ENCODE measurements around the gene ECSCR. TPM values are rescaled to one million over a fixed set of nuclear protein-coding genes. Genes with fewer than 3 reads are reported as not detected.
A peak's percentile ranks its signal among the peaks of the same experiment; 100 is the strongest.

Gene ECSCR
- total and polyA plus RNA-seq, 10 of the 15 experiments (the other 5 are each of a cell fraction or from before 2014, with no cell fraction given), result 0.15 to 0.83 (median 0.23) TPM; not detected in 3

DNA sequence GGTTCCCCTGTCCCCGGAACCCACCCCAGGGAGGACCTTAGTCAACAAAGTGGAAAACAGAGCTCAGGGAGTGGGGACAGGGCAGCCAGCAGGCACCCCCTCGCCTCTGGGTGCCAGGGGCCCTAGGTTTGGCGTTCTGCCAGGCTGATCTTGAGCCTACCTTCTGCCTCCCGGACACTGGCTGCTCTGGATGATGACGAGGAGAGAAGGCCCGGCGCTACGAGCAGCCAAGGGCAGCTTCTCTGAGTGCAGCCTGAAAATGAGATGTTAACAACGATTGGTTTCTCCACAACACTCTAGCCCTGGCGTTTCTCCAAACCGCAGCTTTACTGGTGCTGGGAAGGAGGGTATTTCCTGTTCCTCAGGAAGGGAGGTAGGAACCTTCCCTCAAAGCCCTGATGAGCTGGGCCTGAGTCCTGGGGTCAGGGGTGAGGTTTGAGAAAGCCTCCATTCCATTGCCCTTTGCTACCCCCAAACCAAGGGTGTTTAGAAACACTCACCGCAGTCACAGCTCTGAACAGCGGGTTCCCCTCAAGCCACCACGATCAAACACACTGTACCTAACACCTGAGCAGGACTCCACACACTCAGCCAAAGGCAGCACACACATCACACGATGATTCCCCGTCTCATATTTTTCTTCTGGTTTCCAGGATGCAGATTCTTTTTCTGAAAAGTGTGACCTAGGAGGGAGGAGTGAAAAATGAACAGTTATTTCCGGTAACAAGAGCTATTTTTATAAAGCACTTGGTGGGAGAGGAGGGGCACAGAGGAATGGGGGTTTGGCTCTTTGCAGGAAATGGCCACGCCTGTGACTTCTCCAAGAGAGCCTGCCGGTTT, 19.7 kb upstream of the ECSCR start, which contains the start of gene STING1 (continued):
- TF ChIP-seq, protein P1, sequence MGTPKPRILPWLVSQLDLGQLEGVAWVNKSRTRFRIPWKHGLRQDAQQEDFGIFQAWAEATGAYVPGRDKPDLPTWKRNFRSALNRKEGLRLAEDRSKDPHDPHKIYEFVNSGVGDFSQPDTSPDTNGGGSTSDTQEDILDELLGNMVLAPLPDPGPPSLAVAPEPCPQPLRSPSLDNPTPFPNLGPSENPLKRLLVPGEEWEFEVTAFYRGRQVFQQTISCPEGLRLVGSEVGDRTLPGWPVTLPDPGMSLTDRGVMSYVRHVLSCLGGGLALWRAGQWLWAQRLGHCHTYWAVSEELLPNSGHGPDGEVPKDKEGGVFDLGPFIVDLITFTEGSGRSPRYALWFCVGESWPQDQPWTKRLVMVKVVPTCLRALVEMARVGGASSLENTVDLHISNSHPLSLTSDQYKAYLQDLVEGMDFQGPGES (IDR thresholded peaks at IDR 0.05), result no peak
- TF ChIP-seq MTA3 (IDR thresholded peaks at IDR 0.05; ENCODE audit: borderline replicate concordance, low read length) (no peak), BHLHE40 (IDR thresholded peaks at IDR 0.05; ENCODE audit: borderline replicate concordance in 1 of 2, low read depth in 2 of 2, low read length in 1 of 2) (no peak; a peak in 1 of 4 replicates), ZNF384 (IDR thresholded peaks at IDR 0.05; ENCODE audit: borderline replicate concordance, low read depth, low read length) (no peak), SUZ12 (IDR thresholded peaks at IDR 0.05; ENCODE audit: unreplicated experiment) (no peak), IKZF2 (IDR thresholded peaks at IDR 0.05) (peak; percentile 60 to 68; a peak in 2 of 4 replicates), ATF7 (IDR thresholded peaks at IDR 0.05; ENCODE audit: low read depth) (0 out of 2 replicates have a peak, but pooled peaks have one; percentile 12), MYB (IDR thresholded peaks at IDR 0.05; ENCODE audit: borderline replicate concordance, low read depth, low read length) (no peak), RBBP5 (conservative IDR thresholded peaks at IDR 0.05) (no peak), DPF2 (IDR thresholded peaks at IDR 0.05) (peak; percentile 49; the same call in 1 of the 2 replicates), POLR2A (IDR thresholded peaks at IDR 0.05; ENCODE audit: low read depth, low read length) (peak; percentile 29), JUNB (IDR thresholded peaks at IDR 0.05) (no peak)
- TF ChIP-seq, protein P2, sequence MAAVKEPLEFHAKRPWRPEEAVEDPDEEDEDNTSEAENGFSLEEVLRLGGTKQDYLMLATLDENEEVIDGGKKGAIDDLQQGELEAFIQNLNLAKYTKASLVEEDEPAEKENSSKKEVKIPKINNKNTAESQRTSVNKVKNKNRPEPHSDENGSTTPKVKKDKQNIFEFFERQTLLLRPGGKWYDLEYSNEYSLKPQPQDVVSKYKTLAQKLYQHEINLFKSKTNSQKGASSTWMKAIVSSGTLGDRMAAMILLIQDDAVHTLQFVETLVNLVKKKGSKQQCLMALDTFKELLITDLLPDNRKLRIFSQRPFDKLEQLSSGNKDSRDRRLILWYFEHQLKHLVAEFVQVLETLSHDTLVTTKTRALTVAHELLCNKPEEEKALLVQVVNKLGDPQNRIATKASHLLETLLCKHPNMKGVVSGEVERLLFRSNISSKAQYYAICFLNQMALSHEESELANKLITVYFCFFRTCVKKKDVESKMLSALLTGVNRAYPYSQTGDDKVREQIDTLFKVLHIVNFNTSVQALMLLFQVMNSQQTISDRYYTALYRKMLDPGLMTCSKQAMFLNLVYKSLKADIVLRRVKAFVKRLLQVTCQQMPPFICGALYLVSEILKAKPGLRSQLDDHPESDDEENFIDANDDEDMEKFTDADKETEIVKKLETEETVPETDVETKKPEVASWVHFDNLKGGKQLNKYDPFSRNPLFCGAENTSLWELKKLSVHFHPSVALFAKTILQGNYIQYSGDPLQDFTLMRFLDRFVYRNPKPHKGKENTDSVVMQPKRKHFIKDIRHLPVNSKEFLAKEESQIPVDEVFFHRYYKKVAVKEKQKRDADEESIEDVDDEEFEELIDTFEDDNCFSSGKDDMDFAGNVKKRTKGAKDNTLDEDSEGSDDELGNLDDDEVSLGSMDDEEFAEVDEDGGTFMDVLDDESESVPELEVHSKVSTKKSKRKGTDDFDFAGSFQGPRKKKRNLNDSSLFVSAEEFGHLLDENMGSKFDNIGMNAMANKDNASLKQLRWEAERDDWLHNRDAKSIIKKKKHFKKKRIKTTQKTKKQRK (IDR thresholded peaks at IDR 0.05; ENCODE audit: low read depth, low read length), result no peak
- TF ChIP-seq, protein P3, sequence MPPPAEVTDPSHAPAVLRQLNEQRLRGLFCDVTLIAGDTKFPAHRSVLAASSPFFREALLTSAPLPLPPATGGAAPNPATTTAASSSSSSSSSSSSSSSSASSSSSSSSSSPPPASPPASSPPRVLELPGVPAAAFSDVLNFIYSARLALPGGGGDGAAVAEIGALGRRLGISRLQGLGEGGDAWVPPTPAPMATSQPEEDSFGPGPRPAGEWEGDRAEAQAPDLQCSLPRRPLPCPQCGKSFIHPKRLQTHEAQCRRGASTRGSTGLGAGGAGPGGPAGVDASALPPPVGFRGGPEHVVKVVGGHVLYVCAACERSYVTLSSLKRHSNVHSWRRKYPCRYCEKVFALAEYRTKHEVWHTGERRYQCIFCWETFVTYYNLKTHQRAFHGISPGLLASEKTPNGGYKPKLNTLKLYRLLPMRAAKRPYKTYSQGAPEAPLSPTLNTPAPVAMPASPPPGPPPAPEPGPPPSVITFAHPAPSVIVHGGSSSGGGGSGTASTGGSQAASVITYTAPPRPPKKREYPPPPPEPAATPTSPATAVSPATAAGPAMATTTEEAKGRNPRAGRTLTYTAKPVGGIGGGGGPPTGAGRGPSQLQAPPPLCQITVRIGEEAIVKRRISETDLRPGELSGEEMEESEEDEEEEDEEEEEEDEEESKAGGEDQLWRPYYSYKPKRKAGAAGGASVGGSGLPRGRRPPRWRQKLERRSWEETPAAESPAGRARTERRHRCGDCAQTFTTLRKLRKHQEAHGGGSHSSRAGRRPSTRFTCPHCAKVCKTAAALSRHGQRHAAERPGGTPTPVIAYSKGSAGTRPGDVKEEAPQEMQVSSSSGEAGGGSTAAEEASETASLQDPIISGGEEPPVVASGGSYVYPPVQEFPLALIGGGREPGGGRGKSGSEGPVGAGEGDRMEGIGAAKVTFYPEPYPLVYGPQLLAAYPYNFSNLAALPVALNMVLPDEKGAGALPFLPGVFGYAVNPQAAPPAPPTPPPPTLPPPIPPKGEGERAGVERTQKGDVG (CRISPR knock-in tag; IDR thresholded peaks at IDR 0.05), result no peak
- TF ChIP-seq, protein P4, sequence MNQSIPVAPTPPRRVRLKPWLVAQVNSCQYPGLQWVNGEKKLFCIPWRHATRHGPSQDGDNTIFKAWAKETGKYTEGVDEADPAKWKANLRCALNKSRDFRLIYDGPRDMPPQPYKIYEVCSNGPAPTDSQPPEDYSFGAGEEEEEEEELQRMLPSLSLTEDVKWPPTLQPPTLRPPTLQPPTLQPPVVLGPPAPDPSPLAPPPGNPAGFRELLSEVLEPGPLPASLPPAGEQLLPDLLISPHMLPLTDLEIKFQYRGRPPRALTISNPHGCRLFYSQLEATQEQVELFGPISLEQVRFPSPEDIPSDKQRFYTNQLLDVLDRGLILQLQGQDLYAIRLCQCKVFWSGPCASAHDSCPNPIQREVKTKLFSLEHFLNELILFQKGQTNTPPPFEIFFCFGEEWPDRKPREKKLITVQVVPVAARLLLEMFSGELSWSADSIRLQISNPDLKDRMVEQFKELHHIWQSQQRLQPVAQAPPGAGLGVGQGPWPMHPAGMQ (IDR thresholded peaks at IDR 0.05; ENCODE audit: borderline replicate concordance), result no peak
- TF ChIP-seq, protein P5, sequence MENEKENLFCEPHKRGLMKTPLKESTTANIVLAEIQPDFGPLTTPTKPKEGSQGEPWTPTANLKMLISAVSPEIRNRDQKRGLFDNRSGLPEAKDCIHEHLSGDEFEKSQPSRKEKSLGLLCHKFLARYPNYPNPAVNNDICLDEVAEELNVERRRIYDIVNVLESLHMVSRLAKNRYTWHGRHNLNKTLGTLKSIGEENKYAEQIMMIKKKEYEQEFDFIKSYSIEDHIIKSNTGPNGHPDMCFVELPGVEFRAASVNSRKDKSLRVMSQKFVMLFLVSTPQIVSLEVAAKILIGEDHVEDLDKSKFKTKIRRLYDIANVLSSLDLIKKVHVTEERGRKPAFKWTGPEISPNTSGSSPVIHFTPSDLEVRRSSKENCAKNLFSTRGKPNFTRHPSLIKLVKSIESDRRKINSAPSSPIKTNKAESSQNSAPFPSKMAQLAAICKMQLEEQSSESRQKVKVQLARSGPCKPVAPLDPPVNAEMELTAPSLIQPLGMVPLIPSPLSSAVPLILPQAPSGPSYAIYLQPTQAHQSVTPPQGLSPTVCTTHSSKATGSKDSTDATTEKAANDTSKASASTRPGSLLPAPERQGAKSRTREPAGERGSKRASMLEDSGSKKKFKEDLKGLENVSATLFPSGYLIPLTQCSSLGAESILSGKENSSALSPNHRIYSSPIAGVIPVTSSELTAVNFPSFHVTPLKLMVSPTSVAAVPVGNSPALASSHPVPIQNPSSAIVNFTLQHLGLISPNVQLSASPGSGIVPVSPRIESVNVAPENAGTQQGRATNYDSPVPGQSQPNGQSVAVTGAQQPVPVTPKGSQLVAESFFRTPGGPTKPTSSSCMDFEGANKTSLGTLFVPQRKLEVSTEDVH (IDR thresholded peaks at IDR 0.05; ENCODE audit: low read depth, partially characterized antibody), result no peak

Data from GM12878 (cell line).